H1 (cell line): Measurements from ENCODE around the gene CD300LG. TPM values are rescaled to one million over a fixed set of nuclear protein-coding genes. Genes with fewer than 3 reads are reported as not detected.

ENCODE experiments used
- CTCF ChIA-PET: fragments of 300-600 bp; sonication (Branson Sonifier 250); formaldehyde crosslinking; loops from one replicate; lab custom pipeline; 2021; ENCODE audit not compliant: partially characterized antibody; lab: Charles Lee
- POLR2A ChIA-PET: fragments of 300-600 bp; sonication (Branson Sonifier 250); formaldehyde crosslinking; loops from one replicate; lab custom pipeline; 2021; ENCODE audit warnings: inconsistent platforms; ENCODE audit not compliant: partially characterized antibody; lab: Charles Lee
- DNase-seq, 2 experiments: peaks; one replicate each; pipeline versions ENCODE4 v3.0.0 to v3.0.0-alpha.2; 2010 to 2022; ENCODE audit warnings: low spot score in 2 of 2, low read depth in 1 of 2, mixed read lengths in 1 of 2
- FAIRE-seq: peaks from 2 replicates; lab custom pipeline; 2011; peaks lifted over from hg19 to GRCh38; lab: Jason Lieb, UNC
- H2AFZ ChIP-seq: 2 replicates; pipeline ENCODE4 v1.8.1; 2012; ENCODE audit warnings: low read length, inconsistent platforms
- H2AK5ac ChIP-seq: 2 replicates; pipeline ENCODE4 v1.6.1; 2013; ENCODE audit warnings: low read depth, low read length
- H2BK120ac ChIP-seq: replicated peaks from 2 replicates; pipeline ENCODE3; 2013; ENCODE audit warnings: low read depth, low read length, inconsistent platforms
- H2BK12ac ChIP-seq: 2 replicates; pipeline ENCODE4 v1.6.1; 2013; ENCODE audit warnings: low read depth, low read length
- H2BK15ac ChIP-seq: 2 replicates; pipeline ENCODE4 v1.6.1; 2013; ENCODE audit warnings: low read length
- H2BK20ac ChIP-seq: 2 replicates; pipeline ENCODE4 v1.6.1; 2013; ENCODE audit warnings: low read length
- H2BK5ac ChIP-seq: 2 replicates; pipeline ENCODE4 v1.6.1; 2013; ENCODE audit warnings: low read depth, low read length
- H3K14ac ChIP-seq: 2 replicates; pipeline ENCODE4 v1.6.1; 2013; ENCODE audit warnings: inconsistent platforms; ENCODE audit not compliant: insufficient read length
- H3K18ac ChIP-seq: 2 replicates; pipeline ENCODE4 v1.6.1; 2013; ENCODE audit warnings: low read length; ENCODE audit errors: extremely low read depth
- H3K23ac ChIP-seq: 2 replicates; pipeline ENCODE4 v1.6.1; 2013; ENCODE audit warnings: inconsistent platforms; ENCODE audit not compliant: insufficient read length
- H3K23me2 ChIP-seq: 2 replicates; pipeline ENCODE4 v1.6.1; 2013; ENCODE audit warnings: low read depth, low read length
- H3K27ac ChIP-seq: 2 replicates; pipeline ENCODE4 v1.6.1; 2011; ENCODE audit warnings: low read depth, low read length, inconsistent platforms
- H3K27me3 ChIP-seq, 4 experiments: replicated peaks in 1 of 4; 1 replicate in 1 of 4; 2 replicates in 3 of 4; pipeline versions ENCODE4 v1.6.1 to v1.8.1; 2011 to 2013; ENCODE audit warnings: low read length in 3 of 4, mild to moderate bottlenecking in 3 of 4, inconsistent platforms in 2 of 4, mixed read lengths in 2 of 4, moderate library complexity in 1 of 4; ENCODE audit not compliant: control insufficient read depth in 3 of 4, insufficient read depth in 3 of 4; ENCODE audit errors: extremely low read depth in 1 of 4
- H3K36me3 ChIP-seq, 4 experiments: 2 replicates each; pipeline versions ENCODE4 v1.6.1 to v1.8.1; 2011 to 2013; ENCODE audit warnings: mild to moderate bottlenecking in 4 of 4, low read length in 3 of 4, moderate library complexity in 2 of 4, control low read depth in 1 of 4, inconsistent platforms in 1 of 4; ENCODE audit not compliant: insufficient read depth in 4 of 4, control insufficient read depth in 2 of 4
- H3K4ac ChIP-seq: replicated peaks from 2 replicates; pipeline ENCODE3; 2013; ENCODE audit warnings: low read length, low read depth, mixed read lengths, inconsistent platforms; ENCODE audit not compliant: insufficient read length
- H3K4me1 ChIP-seq, 4 experiments: replicated peaks in 1 of 4; 1 replicate in 1 of 4; 2 replicates in 3 of 4; pipeline versions ENCODE4 v1.6.1 to v1.8.1; 2011 to 2013; ENCODE audit warnings: low read length in 3 of 4, inconsistent platforms in 2 of 4, mixed read lengths in 1 of 4; ENCODE audit not compliant: insufficient read depth in 4 of 4, control insufficient read depth in 3 of 4
- H3K4me2 ChIP-seq, 2 experiments: 2 replicates each; pipeline versions ENCODE4 v1.6.1 to v1.8.1; 2011 to 2013; ENCODE audit warnings: low read depth in 2 of 2, low read length in 2 of 2, control low read depth in 1 of 2, inconsistent platforms in 1 of 2, mild to moderate bottlenecking in 1 of 2; ENCODE audit not compliant: insufficient read depth in 1 of 2
- H3K4me3 ChIP-seq, 4 experiments: fragments of 200-600, 300-600 bp in 1 of 4; sonication (generic), shearing (Covaris generic), sonication (Bioruptor Twin) in 1 of 4; 2 replicates each; pipeline versions ENCODE4 v1.5.1 to v1.8.1; 2011 to 2016; ENCODE audit warnings: low read length in 4 of 4, low read depth in 3 of 4, control low read depth in 2 of 4, inconsistent platforms in 2 of 4, mild to moderate bottlenecking in 2 of 4, mixed read lengths in 1 of 4, moderate library complexity in 1 of 4; ENCODE audit not compliant: insufficient read depth in 2 of 4; ENCODE audit errors: extremely low read depth in 1 of 4
- H3K56ac ChIP-seq: replicated peaks from 2 replicates; pipeline ENCODE3; 2013; ENCODE audit warnings: low read depth, mild to moderate bottlenecking, mixed read lengths, low read length, inconsistent platforms; ENCODE audit not compliant: insufficient read length
- H3K79me1 ChIP-seq: 2 replicates; pipeline ENCODE4 v1.6.1; 2013; ENCODE audit warnings: low read depth, low read length, control low read depth
- H3K79me2 ChIP-seq, 2 experiments: 2 replicates each; pipeline versions ENCODE4 v1.6.1 to v1.8.1; 2012 to 2013; ENCODE audit warnings: low read length in 2 of 2, mild to moderate bottlenecking in 2 of 2, inconsistent platforms in 1 of 2; ENCODE audit not compliant: insufficient read depth in 2 of 2, control insufficient read depth in 1 of 2
- H3K9ac ChIP-seq, 4 experiments: replicated peaks in 1 of 4; 1 replicate in 1 of 4; 2 replicates in 3 of 4; pipeline versions ENCODE4 v1.6.1 to v1.8.1; 2011 to 2013; ENCODE audit warnings: low read depth in 3 of 4, low read length in 3 of 4, control low read depth in 2 of 4, mild to moderate bottlenecking in 2 of 4, moderate library complexity in 2 of 4, inconsistent platforms in 1 of 4; ENCODE audit errors: extremely low read depth in 1 of 4
- H3K9me3 ChIP-seq, 2 experiments: 2 replicates each; pipeline versions ENCODE4 v1.6.1 to v1.8.1; 2012 to 2013; ENCODE audit warnings: mild to moderate bottlenecking in 2 of 2, moderate library complexity in 2 of 2, control low read depth in 1 of 2, inconsistent platforms in 1 of 2, low read depth in 1 of 2, low read length in 1 of 2, mixed read lengths in 1 of 2; ENCODE audit not compliant: insufficient read depth in 2 of 2
- H4K20me1 ChIP-seq, 2 experiments: replicated peaks in 1 of 2; 2 replicates each; pipeline versions ENCODE3 to v1.8.1; 2011 to 2013; ENCODE audit warnings: inconsistent platforms in 2 of 2, low read length in 2 of 2, mild to moderate bottlenecking in 1 of 2; ENCODE audit not compliant: insufficient read depth in 2 of 2, control insufficient read depth in 1 of 2
- H4K5ac ChIP-seq: 2 replicates; pipeline ENCODE4 v1.6.1; 2013; ENCODE audit warnings: low read length, low read depth, mixed read lengths, inconsistent platforms; ENCODE audit not compliant: insufficient read length
- H4K8ac ChIP-seq: 2 replicates; pipeline ENCODE4 v1.8.0; 2013; ENCODE audit warnings: mild to moderate bottlenecking, moderate library complexity, low read length, inconsistent platforms; ENCODE audit not compliant: insufficient read depth; ENCODE audit errors: extremely low read depth
- H4K91ac ChIP-seq: replicated peaks from 2 replicates; pipeline ENCODE3; 2013; ENCODE audit warnings: low read length, mixed read lengths, inconsistent platforms; ENCODE audit not compliant: insufficient read length
- WGBS, 2 experiments: shearing (Covaris generic) in 1 of 2; methylation state at CpG; one replicate each; pipeline versions ENCODE4 v1.1.6 to v1.1.7; 2013 to 2015; ENCODE audit warnings: low lambda C conversion rate in 2 of 2, mixed read lengths in 2 of 2, inconsistent platforms in 1 of 2, low coverage in 1 of 2, missing lambda C conversion rate in 1 of 2; ENCODE audit not compliant: insufficient replicate concordance in 2 of 2, insufficient coverage in 1 of 2, insufficient read length in 1 of 2; ENCODE audit errors: extremely low coverage in 1 of 2, missing lambda C conversion rate in 1 of 2; 5-methylcytosine and 5-hydroxymethylcytosine counted together
- polyA plus RNA-seq, 7 experiments: library from polyadenylated mRNA; depleted of rRNA in 3 of 7; stranded (reverse) in 5 of 7; unstranded in 2 of 7; fragments of >200 nt in 5 of 7; fragments of 200-250 nt in 2 of 7; gene quantifications; 1 replicate in 5 of 7; 2 replicates in 1 of 7; 4 replicates in 1 of 7; pipeline versions ENCODE4 v1.2.1 to v1.2.3, GENCODE V29; 2011 to 2013; ENCODE audit warnings: missing spikeins in 2 of 7, mixed read lengths in 2 of 7
- total RNA-seq: library from RNA; stranded (reverse); fragmentation: NEBNext Ultra II Directional; extraction: Animal tissue kit (Norgen Biotek cat#: 25700); gene quantifications from 2 replicates; pipeline ENCODE4 v1.2.1, GENCODE V29; 2021

Gene CD300LG
- total and polyA plus RNA-seq, 2 of the 8 experiments (the other 6 are each of a cell fraction or from before 2014, with no cell fraction given), result 0.06 TPM; not detected in 1

GRCh38 chr17:43900183-43900857 lies 53.3 kb downstream of the CD300LG start:
- DNase-seq, result peak in 1 of 2 experiments; percentile 95
- peak overlapping the region; percentile 32 for H3K56ac ChIP-seq
- peaks cover 0 to 39% (median 30%) of the 10 kb centered on the region in 4 experiments; a peak in 6 of 7 replicates for H3K4me1 ChIP-seq
- H3K27ac ChIP-seq, result no peak overlapping the region
- H3K27me3 ChIP-seq, result peaks cover 0 to 3% (median 3%) of the 10 kb centered on the region in 4 experiments; a peak in 4 of 7 replicates
- no peak overlapping the region for H3K23ac ChIP-seq
- H3K4me2 ChIP-seq, result peak overlapping the region; percentile 80 to 86
- no peak overlapping the region; the same call in 1 of the 2 replicates for H4K8ac ChIP-seq
- no peak overlapping the region for H4K91ac ChIP-seq
- H3K23me2 ChIP-seq, result peaks cover 12% of the 10 kb centered on the region
- H2BK20ac ChIP-seq, result peak overlapping the region; percentile 82; the same call in 1 of the 2 replicates
- peak overlapping the region; percentile 97; the same call in 1 of the 2 replicates for H2BK12ac ChIP-seq
- H3K4me3 ChIP-seq, result peak overlapping the region; percentile 38 to 65 (median 48)
- WGBS, 2 experiments, result 9% methylated on average over 19 of the region's 31 CpGs; no CpG with 5 or more reads in 1 of the 2 experiments
- no peak overlapping the region for H4K5ac ChIP-seq
- H3K79me1 ChIP-seq, result peaks cover 3% of the 10 kb centered on the region
- H3K18ac ChIP-seq, result peak overlapping the region; percentile 78
- no peaks in the 10 kb centered on the region for H3K9me3 ChIP-seq
- CTCF ChIA-PET, result interaction anchor here (0.6 to 25.8 kb wide), 13 partner anchors 10 to 269 kb away, joined by 3 to 403 read pairs (median 3); no protein-coding TSS in a partner anchor
- H3K79me2 ChIP-seq, result 0 out of 4 replicates have a peak, but pooled peaks cover 0 to 2% of the 10 kb centered on the region in 2 experiments
- no peak overlapping the region for H2BK120ac ChIP-seq
- POLR2A ChIA-PET, result interaction anchor here (1.0 to 1.6 kb wide), 3 partner anchors 12 to 122 kb away, joined by 3 to 4 read pairs (median 4); no protein-coding TSS in a partner anchor
- no peak overlapping the region for H3K14ac ChIP-seq
- 0 out of 2 replicates have a peak overlapping the region, but pooled peaks have one; percentile 88 for H2BK15ac ChIP-seq
- no peak overlapping the region for H3K4ac ChIP-seq
- no peak overlapping the region for H2AK5ac ChIP-seq
- no peak for FAIRE-seq
- no peaks in the 10 kb centered on the region; a peak in 1 of 8 replicates for H3K36me3 ChIP-seq
- peaks cover 2 to 3% of the 10 kb centered on the region in 2 experiments for H4K20me1 ChIP-seq
- H3K9ac ChIP-seq, result no peak overlapping the region; a peak in 1 of 7 replicates
- no peak overlapping the region for H2BK5ac ChIP-seq
- H2AFZ ChIP-seq, result peak overlapping the region; percentile 2; the same call in 1 of the 2 replicates
